Endodermal cell (in vitro differentiated cells): ENCODE data around the gene GKN1. TPM values are rescaled to one million over a fixed set of nuclear protein-coding genes. Genes with fewer than 3 reads are reported as not detected.

Experiments
- DNase-seq: peaks from one replicate; pipeline ENCODE4 v3.0.0-alpha.2; 2017
- H3K27ac ChIP-seq: 2 replicates; pipeline ENCODE4 v1.5.1; 2013; ENCODE audit warnings: mild to moderate bottlenecking, low read depth, low read length, moderate library complexity
- H3K27me3 ChIP-seq: 2 replicates; pipeline ENCODE4 v1.6.1; 2013; ENCODE audit warnings: mild to moderate bottlenecking, low read length, moderate library complexity; ENCODE audit not compliant: insufficient read depth, control insufficient read depth, poor library complexity, severe bottlenecking
- H3K36me3 ChIP-seq: 2 replicates; pipeline ENCODE4 v1.7.0; 2013; ENCODE audit warnings: mild to moderate bottlenecking, low read length, moderate library complexity; ENCODE audit not compliant: control insufficient read depth, insufficient read depth
- H3K4me1 ChIP-seq: one replicate; pipeline ENCODE4 v1.7.0; 2013; ENCODE audit warnings: low read length; ENCODE audit not compliant: control insufficient read depth, insufficient read depth
- H3K4me3 ChIP-seq: 2 replicates; pipeline ENCODE4 v1.5.1; 2013; ENCODE audit warnings: mild to moderate bottlenecking, low read length, moderate library complexity
- H3K9ac ChIP-seq: 2 replicates; pipeline ENCODE4 v1.6.1; 2013; ENCODE audit warnings: mild to moderate bottlenecking, low read length, moderate library complexity; ENCODE audit not compliant: poor library complexity, severe bottlenecking; ENCODE audit errors: extremely low read depth
- H3K9me3 ChIP-seq: 2 replicates; pipeline ENCODE4 v1.6.1; 2013; ENCODE audit warnings: mild to moderate bottlenecking, low read length, moderate library complexity; ENCODE audit not compliant: control insufficient read depth
- H3K27ac Mint-ChIP-seq: 2 replicates; pipeline ENCODE4 v1.8.0; 2020; ENCODE audit warnings: mixed read lengths
- H3K27me3 Mint-ChIP-seq: 2 replicates; pipeline ENCODE4 v1.8.0; 2021; ENCODE audit warnings: mild to moderate bottlenecking, mixed read lengths; ENCODE audit not compliant: insufficient read depth
- H3K36me3 Mint-ChIP-seq: 2 replicates; pipeline ENCODE4 v1.8.0; 2020; ENCODE audit warnings: low read depth, mixed read lengths
- H3K4me1 Mint-ChIP-seq: 2 replicates; pipeline ENCODE4 v1.8.0; 2020; ENCODE audit warnings: mixed read lengths
- H3K4me3 Mint-ChIP-seq: 2 replicates; pipeline ENCODE4 v1.8.0; 2020; ENCODE audit warnings: mild to moderate bottlenecking, moderate library complexity, mixed read lengths
- H3K9me3 Mint-ChIP-seq: 2 replicates; pipeline ENCODE4 v1.8.0; 2020; ENCODE audit warnings: mild to moderate bottlenecking, mixed read lengths
- WGBS, 2 experiments: methylation state at CpG; one replicate each; pipeline versions ENCODE4 v1.1.5 to v1.1.7; 2013; ENCODE audit warnings: missing lambda C conversion rate in 2 of 2, mixed read lengths in 1 of 2; ENCODE audit not compliant: insufficient coverage in 1 of 2, insufficient read length in 1 of 2; 5-methylcytosine and 5-hydroxymethylcytosine counted together
- total RNA-seq, 2 donors: library from RNA; stranded (reverse); fragmentation: NEBNext Ultra II Directional in 1 of 2; extraction: Animal tissue kit (Norgen Biotek cat#: 25700) in 1 of 2; gene quantifications; 2 replicates in 1 of 2; 3 replicates in 1 of 2; pipeline ENCODE4 v1.2.1, GENCODE V29; 2021
- TF ChIP-seq, protein P1 (sequence below): fragments of 200-600 bp; sonication (generic); conservative IDR thresholded peaks from 2 replicates; pipeline ENCODE4 v1.5.0; 2021; ENCODE audit warnings: antibody characterized with exemption, mild to moderate bottlenecking

GKN1 gene
- total RNA-seq, 2 donors from 2014 or later, result not detected

DNA sequence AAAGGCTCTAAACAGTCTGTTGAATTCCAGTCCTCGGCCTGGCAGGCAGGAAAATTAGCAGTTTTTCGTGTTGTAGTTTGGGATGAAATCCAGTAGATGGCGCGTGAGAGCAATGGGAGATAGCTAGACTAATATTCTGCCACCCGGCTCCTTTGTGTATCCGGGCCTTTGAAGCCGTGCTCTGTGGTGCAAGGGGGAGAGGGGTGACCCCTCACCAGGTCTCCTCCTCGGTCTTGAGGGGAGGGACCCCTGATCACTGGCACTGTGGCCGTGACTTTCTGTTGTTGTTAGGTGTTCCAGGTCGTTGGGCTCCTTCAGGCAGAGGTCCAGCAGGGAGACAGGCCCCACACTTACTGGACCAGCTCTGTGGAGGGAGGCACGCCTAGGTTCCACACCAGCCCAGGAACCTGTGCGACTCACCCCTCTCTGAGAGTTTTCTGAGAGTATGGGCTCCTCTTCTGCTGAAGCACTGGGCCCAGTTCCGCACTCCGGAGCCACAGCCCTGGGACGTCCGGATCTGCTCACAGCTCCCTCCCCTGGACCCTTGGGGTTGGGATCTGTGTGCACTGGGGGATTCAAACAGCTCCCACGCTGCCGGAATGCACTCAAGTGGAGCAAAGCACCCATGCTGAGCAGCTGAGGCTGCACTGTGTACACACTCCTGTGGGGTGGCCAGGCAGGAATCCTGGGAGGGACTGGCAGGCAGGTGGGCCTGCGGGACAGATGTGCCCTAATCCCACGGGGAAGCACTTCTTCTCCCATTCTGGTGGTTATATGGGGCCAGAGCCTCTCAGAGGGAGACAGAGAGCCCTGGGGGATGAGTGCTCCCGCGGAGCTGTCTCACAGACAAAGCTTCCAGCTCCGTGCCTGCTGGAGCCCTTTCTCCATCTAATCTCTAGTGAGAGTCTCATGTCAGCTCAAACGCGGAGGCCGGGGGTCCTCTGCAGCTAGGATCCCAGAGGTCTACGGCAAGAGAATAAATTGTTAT is 30.6 kb upstream of the GKN1 start:
- peaks cover 24% of the 10 kb centered on the region for H3K27me3 Mint-ChIP-seq

DNA sequence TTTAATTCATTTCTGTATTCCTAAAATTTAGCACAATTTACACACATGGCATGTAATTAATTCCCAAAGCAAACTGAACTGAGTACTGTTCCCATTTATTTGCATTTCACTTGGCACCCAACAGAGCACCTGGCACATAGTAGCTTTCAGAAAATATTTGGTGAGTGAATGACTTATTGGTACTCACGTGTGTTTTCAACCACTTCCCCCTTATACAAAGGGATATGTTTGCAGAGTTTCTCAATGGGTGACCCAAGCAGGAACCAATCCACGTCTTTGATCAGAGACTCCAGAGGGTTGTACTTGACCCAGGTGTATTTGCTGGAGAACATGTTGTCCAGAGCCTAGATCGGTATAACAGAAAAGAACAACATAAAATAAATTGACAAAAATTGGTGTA is 28.3 kb upstream of the GKN1 start:
- no peak overlapping the region for H3K4me3 ChIP-seq
- TF ChIP-seq, protein P1, sequence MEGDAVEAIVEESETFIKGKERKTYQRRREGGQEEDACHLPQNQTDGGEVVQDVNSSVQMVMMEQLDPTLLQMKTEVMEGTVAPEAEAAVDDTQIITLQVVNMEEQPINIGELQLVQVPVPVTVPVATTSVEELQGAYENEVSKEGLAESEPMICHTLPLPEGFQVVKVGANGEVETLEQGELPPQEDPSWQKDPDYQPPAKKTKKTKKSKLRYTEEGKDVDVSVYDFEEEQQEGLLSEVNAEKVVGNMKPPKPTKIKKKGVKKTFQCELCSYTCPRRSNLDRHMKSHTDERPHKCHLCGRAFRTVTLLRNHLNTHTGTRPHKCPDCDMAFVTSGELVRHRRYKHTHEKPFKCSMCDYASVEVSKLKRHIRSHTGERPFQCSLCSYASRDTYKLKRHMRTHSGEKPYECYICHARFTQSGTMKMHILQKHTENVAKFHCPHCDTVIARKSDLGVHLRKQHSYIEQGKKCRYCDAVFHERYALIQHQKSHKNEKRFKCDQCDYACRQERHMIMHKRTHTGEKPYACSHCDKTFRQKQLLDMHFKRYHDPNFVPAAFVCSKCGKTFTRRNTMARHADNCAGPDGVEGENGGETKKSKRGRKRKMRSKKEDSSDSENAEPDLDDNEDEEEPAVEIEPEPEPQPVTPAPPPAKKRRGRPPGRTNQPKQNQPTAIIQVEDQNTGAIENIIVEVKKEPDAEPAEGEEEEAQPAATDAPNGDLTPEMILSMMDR, result no peak

More for the DNA sequence above, 30.6 kb upstream of the GKN1 start:
- no peaks in the 10 kb centered on the region for H3K36me3 Mint-ChIP-seq
- peak overlapping the region; percentile 94 for H3K27ac Mint-ChIP-seq
- TF ChIP-seq, protein P1, result peak; percentile 88
- peaks cover 4% of the 10 kb centered on the region for H3K4me1 ChIP-seq
- peaks cover 12% of the 10 kb centered on the region for H3K4me1 Mint-ChIP-seq
- DNase-seq, result peak; percentile 92
- peak overlapping the region; percentile 62 for H3K4me3 Mint-ChIP-seq
- no peak overlapping the region for H3K27ac ChIP-seq
- H3K4me3 ChIP-seq, result no peak overlapping the region
- H3K9me3 ChIP-seq, result no peaks in the 10 kb centered on the region
- H3K9ac ChIP-seq, result no peak overlapping the region
- H3K27me3 ChIP-seq, result no peaks in the 10 kb centered on the region
- H3K36me3 ChIP-seq, result no peaks in the 10 kb centered on the region
- peaks cover 11% of the 10 kb centered on the region for H3K9me3 Mint-ChIP-seq
- 38 to 54% methylated on average over 15 to 27 of the region's 27 CpGs for WGBS, 2 experiments

DNA sequence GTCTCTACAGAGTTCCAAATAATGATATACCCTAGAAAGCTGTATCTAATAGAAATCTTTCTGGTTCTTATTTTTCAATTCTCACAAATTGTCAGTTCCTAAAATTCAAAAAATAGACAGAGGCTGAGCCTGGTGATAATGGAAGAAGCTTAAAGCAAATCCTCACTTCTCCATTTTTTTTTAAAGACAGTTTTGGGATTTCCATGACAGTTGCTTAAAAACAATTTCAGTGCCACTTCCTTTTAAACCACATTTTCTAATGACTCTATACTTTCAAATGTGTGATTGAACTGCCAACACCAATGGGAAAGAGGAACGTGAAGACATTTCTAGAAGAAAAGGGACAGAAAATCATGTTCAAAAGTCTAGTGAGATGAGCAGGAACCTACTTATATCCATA is 25.7 kb upstream of the GKN1 start:
- H3K9me3 ChIP-seq, result no peaks in the 10 kb centered on the region
- no peaks in the 10 kb centered on the region for H3K36me3 Mint-ChIP-seq
- H3K9ac ChIP-seq, result no peak overlapping the region
- H3K4me3 Mint-ChIP-seq, result no peak overlapping the region
- TF ChIP-seq, protein P1, result no peak
- H3K27me3 ChIP-seq, result no peaks in the 10 kb centered on the region
- no peak for DNase-seq
- H3K4me3 ChIP-seq, result no peak overlapping the region
- peaks cover 10% of the 10 kb centered on the region for H3K27me3 Mint-ChIP-seq
- no peaks in the 10 kb centered on the region for H3K36me3 ChIP-seq
- H3K27ac ChIP-seq, result no peak overlapping the region
- no peaks in the 10 kb centered on the region for H3K9me3 Mint-ChIP-seq
- H3K27ac Mint-ChIP-seq, result no peak overlapping the region
- peaks cover 10% of the 10 kb centered on the region for H3K4me1 Mint-ChIP-seq
- WGBS, 2 experiments, result 83 to 100% methylated on average over 1 of the region's 1 CpG
- peaks cover 4% of the 10 kb centered on the region for H3K4me1 ChIP-seq

More for the DNA sequence above, 28.3 kb upstream of the GKN1 start:
- WGBS, 2 experiments, result 60 to 81% methylated on average over 1 to 3 of the region's 3 CpGs
- Mint-ChIP-seq H3K9me3 (no peaks in the 10 kb centered on the region), H3K27me3 (peaks cover 13% of the 10 kb centered on the region), H3K36me3 (no peaks in the 10 kb centered on the region), H3K4me1 (peaks cover 12% of the 10 kb centered on the region), H3K4me3 (no peak overlapping the region), H3K27ac (no peak overlapping the region)
- Histone ChIP-seq H3K27me3 (no peaks in the 10 kb centered on the region), H3K4me1 (peaks cover 4% of the 10 kb centered on the region), H3K27ac (no peak overlapping the region), H3K9me3 (no peaks in the 10 kb centered on the region), H3K36me3 (no peaks in the 10 kb centered on the region), H3K9ac (no peak overlapping the region)
- DNase-seq, result no peak
